Trophoblast cell (in vitro differentiated cells and primary cell): ENCODE measurements around the gene OPCML.

Experiments
- DNase-seq, 2 donors: peaks; one replicate each; pipeline ENCODE4 v3.0.0-alpha.2; 2016
- H2AFZ ChIP-seq: 2 replicates; pipeline ENCODE4 v1.6.1; 2013; ENCODE audit warnings: low read length, moderate library complexity, mild to moderate bottlenecking; ENCODE audit not compliant: insufficient read depth, poor library complexity
- H2AK5ac ChIP-seq: 2 replicates; pipeline ENCODE4 v1.6.1; 2013; ENCODE audit warnings: mild to moderate bottlenecking, low read length
- H2BK120ac ChIP-seq: 2 replicates; pipeline ENCODE4 v1.6.1; 2013; ENCODE audit warnings: low read length, mild to moderate bottlenecking, moderate library complexity; ENCODE audit not compliant: insufficient read depth, poor library complexity
- H2BK12ac ChIP-seq: 2 replicates; pipeline ENCODE4 v1.6.1; 2013; ENCODE audit warnings: mild to moderate bottlenecking, low read length, moderate library complexity
- H2BK5ac ChIP-seq: 2 replicates; pipeline ENCODE4 v1.6.1; 2013; ENCODE audit warnings: low read length, low read depth, moderate library complexity, mild to moderate bottlenecking; ENCODE audit not compliant: poor library complexity
- H3K14ac ChIP-seq: 2 replicates; pipeline ENCODE4 v1.6.1; 2013; ENCODE audit warnings: mild to moderate bottlenecking, low read length
- H3K18ac ChIP-seq: 2 replicates; pipeline ENCODE4 v1.6.1; 2013; ENCODE audit warnings: mild to moderate bottlenecking, low read length
- H3K23ac ChIP-seq: 2 replicates; pipeline ENCODE4 v1.6.1; 2013; ENCODE audit warnings: low read length
- H3K27ac ChIP-seq: 2 replicates; pipeline ENCODE4 v1.5.1; 2013; ENCODE audit warnings: low read depth, mild to moderate bottlenecking, inconsistent platforms, low read length, moderate library complexity
- H3K27me3 ChIP-seq: 2 replicates; pipeline ENCODE4 v1.6.1; 2013; ENCODE audit warnings: inconsistent platforms, mild to moderate bottlenecking, low read length, moderate library complexity; ENCODE audit not compliant: insufficient read depth
- H3K36me3 ChIP-seq, 2 experiments: 1 replicate in 1 of 2; 2 replicates in 1 of 2; pipeline ENCODE4 v1.6.1; 2013; ENCODE audit warnings: low read length in 2 of 2, mild to moderate bottlenecking in 2 of 2, moderate library complexity in 1 of 2; ENCODE audit not compliant: insufficient read depth in 2 of 2, control insufficient read depth in 1 of 2
- H3K4ac ChIP-seq: 2 replicates; pipeline ENCODE4 v1.6.1; 2013; ENCODE audit warnings: low read depth, mild to moderate bottlenecking, low read length, moderate library complexity
- H3K4me1 ChIP-seq, 2 experiments: 1 replicate in 1 of 2; 2 replicates in 1 of 2; pipeline ENCODE4 v1.6.1; 2013; ENCODE audit warnings: low read length in 2 of 2, mild to moderate bottlenecking in 2 of 2, moderate library complexity in 1 of 2; ENCODE audit not compliant: insufficient read depth in 2 of 2, control insufficient read depth in 1 of 2
- H3K4me2 ChIP-seq: 2 replicates; pipeline ENCODE4 v1.6.1; 2013; ENCODE audit warnings: inconsistent platforms, mild to moderate bottlenecking, low read length, moderate library complexity
- H3K4me3 ChIP-seq: 2 replicates; pipeline ENCODE4 v1.5.1; 2013; ENCODE audit warnings: mild to moderate bottlenecking, low read depth, low read length, inconsistent platforms
- H3K79me1 ChIP-seq: one replicate; pipeline ENCODE4 v1.6.1; 2013; ENCODE audit warnings: low read length
- H3K79me2 ChIP-seq: 2 replicates; pipeline ENCODE4 v1.6.1; 2013; ENCODE audit warnings: low read length, mild to moderate bottlenecking; ENCODE audit not compliant: control insufficient read depth, insufficient read depth, poor library complexity
- H3K9ac ChIP-seq: 2 replicates; pipeline ENCODE4 v1.6.1; 2013; ENCODE audit warnings: mild to moderate bottlenecking, low read length
- H3K9me3 ChIP-seq: 2 replicates; pipeline ENCODE4 v1.6.1; 2013; ENCODE audit warnings: low read depth, mild to moderate bottlenecking, control low read depth, inconsistent platforms, low read length; ENCODE audit not compliant: insufficient read depth
- H4K12ac ChIP-seq: 2 replicates; pipeline ENCODE4 v1.6.1; 2013; ENCODE audit warnings: low read depth, mild to moderate bottlenecking, low read length, moderate library complexity
- H4K8ac ChIP-seq: 2 replicates; pipeline ENCODE4 v1.6.1; 2013; ENCODE audit warnings: low read depth, mild to moderate bottlenecking, low read length, moderate library complexity
- H4K91ac ChIP-seq: one replicate; pipeline ENCODE4 v1.6.1; 2013; ENCODE audit warnings: low read depth, mild to moderate bottlenecking, low read length, moderate library complexity
- WGBS: extraction: QIAGEN DNeasy Blood & Tissue Kit; methylation state at CpG from one replicate; pipeline ENCODE4 v1.1.7; 2013; ENCODE audit warnings: missing lambda C conversion rate; ENCODE audit not compliant: insufficient read length, insufficient coverage; ENCODE audit errors: extremely low coverage; 5-methylcytosine and 5-hydroxymethylcytosine counted together

Gene OPCML

GRCh38 chr11:133326332-133326731 is 206.0 kb downstream of the OPCML start:
- H3K23ac ChIP-seq = no peak overlapping the region
- H2BK12ac ChIP-seq = no peak overlapping the region
- no peaks in the 10 kb centered on the region for H3K79me2 ChIP-seq
- no peaks in the 10 kb centered on the region for H3K9me3 ChIP-seq
- H4K12ac ChIP-seq = no peak overlapping the region
- no peak overlapping the region for H2AK5ac ChIP-seq
- no peak overlapping the region for H2AFZ ChIP-seq
- no peak overlapping the region for H3K9ac ChIP-seq
- no peak overlapping the region for H3K14ac ChIP-seq
- no peak overlapping the region for H3K4me3 ChIP-seq
- no peak overlapping the region for H4K8ac ChIP-seq
- no peak overlapping the region for H2BK120ac ChIP-seq
- H3K79me1 ChIP-seq = no peaks in the 10 kb centered on the region
- H3K27ac ChIP-seq = no peak overlapping the region
- H3K4ac ChIP-seq = no peak overlapping the region
- H3K27me3 ChIP-seq = no peaks in the 10 kb centered on the region
- no peak overlapping the region for H3K4me2 ChIP-seq
- H4K91ac ChIP-seq = no peak overlapping the region
- no peaks in the 10 kb centered on the region for H3K36me3 ChIP-seq
- no peaks in the 10 kb centered on the region for H3K4me1 ChIP-seq
- H3K18ac ChIP-seq = no peak overlapping the region
- no peak for DNase-seq
- WGBS = no CpG with 5 or more reads among the region's 2 CpGs
- no peak overlapping the region for H2BK5ac ChIP-seq

GRCh38 chr11:133325711-133326110 is 206.6 kb downstream of the OPCML start:
- H3K27me3 ChIP-seq = no peaks in the 10 kb centered on the region
- no peak overlapping the region for H3K4ac ChIP-seq
- no CpG with 5 or more reads among the region's 3 CpGs for WGBS
- no peak for DNase-seq
- H3K79me1 ChIP-seq = no peaks in the 10 kb centered on the region
- H3K9ac ChIP-seq = no peak overlapping the region
- H3K23ac ChIP-seq = no peak overlapping the region
- no peak overlapping the region for H2BK5ac ChIP-seq
- H4K91ac ChIP-seq = no peak overlapping the region
- H3K4me1 ChIP-seq = no peaks in the 10 kb centered on the region
- H3K4me3 ChIP-seq = no peak overlapping the region
- H2AK5ac ChIP-seq = no peak overlapping the region
- no peak overlapping the region for H3K4me2 ChIP-seq
- no peak overlapping the region for H3K14ac ChIP-seq
- H3K18ac ChIP-seq = no peak overlapping the region
- H3K9me3 ChIP-seq = no peaks in the 10 kb centered on the region
- H3K79me2 ChIP-seq = no peaks in the 10 kb centered on the region
- no peak overlapping the region for H2AFZ ChIP-seq
- H2BK12ac ChIP-seq = no peak overlapping the region
- H4K12ac ChIP-seq = no peak overlapping the region
- no peak overlapping the region for H2BK120ac ChIP-seq
- H4K8ac ChIP-seq = no peak overlapping the region
- no peak overlapping the region for H3K27ac ChIP-seq
- H3K36me3 ChIP-seq = no peaks in the 10 kb centered on the region

GRCh38 chr11:133323354-133323753 is 208.9 kb downstream of the OPCML start:
- no peak for DNase-seq

GRCh38 chr11:133318221-133318620 is 214.1 kb downstream of the OPCML start:
- no CpG with 5 or more reads among the region's 5 CpGs for WGBS
- Histone ChIP-seq H3K4me1 (no peaks in the 10 kb centered on the region), H2BK120ac (no peak overlapping the region)

More at GRCh38 chr11:133323354-133323753, 208.9 kb downstream of the OPCML start:
- Histone ChIP-seq H2BK5ac (no peak overlapping the region), H2BK120ac (no peak overlapping the region), H3K4ac (no peak overlapping the region), H3K18ac (no peak overlapping the region), H3K9me3 (no peaks in the 10 kb centered on the region), H3K4me1 (no peaks in the 10 kb centered on the region), H3K23ac (no peak overlapping the region), H3K79me1 (no peaks in the 10 kb centered on the region), H4K12ac (no peak overlapping the region), H3K79me2 (no peaks in the 10 kb centered on the region), H2BK12ac (no peak overlapping the region), H2AK5ac (no peak overlapping the region), H3K36me3 (no peaks in the 10 kb centered on the region), H3K9ac (no peak overlapping the region), H2AFZ (no peak overlapping the region), H3K27me3 (no peaks in the 10 kb centered on the region), H3K14ac (no peak overlapping the region), H3K4me3 (no peak overlapping the region), H3K27ac (no peak overlapping the region), H4K8ac (no peak overlapping the region), H3K4me2 (no peak overlapping the region), H4K91ac (no peak overlapping the region)
- no CpG with 5 or more reads among the region's 3 CpGs for WGBS

More at GRCh38 chr11:133318221-133318620, 214.1 kb downstream of the OPCML start:
- H3K79me2 ChIP-seq = no peaks in the 10 kb centered on the region
- H3K4me2 ChIP-seq = no peak overlapping the region
- no peak overlapping the region for H3K9ac ChIP-seq
- DNase-seq = no peak
- no peak overlapping the region for H3K4ac ChIP-seq
- H3K79me1 ChIP-seq = no peaks in the 10 kb centered on the region
- H2AK5ac ChIP-seq = no peak overlapping the region
- H3K9me3 ChIP-seq = no peaks in the 10 kb centered on the region
- H3K18ac ChIP-seq = no peak overlapping the region
- no peak overlapping the region for H3K14ac ChIP-seq
- no peak overlapping the region for H2AFZ ChIP-seq
- no peaks in the 10 kb centered on the region for H3K36me3 ChIP-seq
- H4K8ac ChIP-seq = no peak overlapping the region
- H2BK5ac ChIP-seq = no peak overlapping the region
- H3K27ac ChIP-seq = no peak overlapping the region
- no peak overlapping the region for H4K12ac ChIP-seq
- H3K23ac ChIP-seq = no peak overlapping the region
- no peak overlapping the region for H4K91ac ChIP-seq
- no peaks in the 10 kb centered on the region for H3K27me3 ChIP-seq
- no peak overlapping the region for H3K4me3 ChIP-seq
- no peak overlapping the region for H2BK12ac ChIP-seq
